LNCAP (cell line): ENCODE results near the gene ANKK1.

ENCODE experiments used
- CTCF ChIP-seq: fragments of 450-650 bp; IDR thresholded peaks from 2 replicates; pipeline ENCODE4 v1.5.1; 2017; ENCODE audit warnings: mild to moderate bottlenecking

Gene ANKK1

GRCh38 chr11:113411536-113411935, 24.0 kb downstream of the ANKK1 start:
- TF ChIP-seq CTCF = no peak

- no peak for TF ChIP-seq CTCF
Measured at GRCh38 chr11:113412675-113413074, 25.1 kb downstream of the ANKK1 start.

GRCh38 chr11:113415343-113415742, 27.8 kb downstream of the ANKK1 start:
- no peak for TF ChIP-seq CTCF

GRCh38 chr11:113417428-113417827, 29.8 kb downstream of the ANKK1 start:
- no peak for TF ChIP-seq CTCF

GRCh38 chr11:113419454-113420003, 31.9 kb downstream of the ANKK1 start:
- TF ChIP-seq CTCF = no peak

GRCh38 chr11:113420808-113421207, 33.2 kb downstream of the ANKK1 start:
- TF ChIP-seq CTCF = no peak

- no peak for TF ChIP-seq CTCF
Measured at GRCh38 chr11:113426686-113427085, 39.1 kb downstream of the ANKK1 start.

- no peak for TF ChIP-seq CTCF
Measured at GRCh38 chr11:113431746-113432145, 44.2 kb downstream of the ANKK1 start.
